Chondrocyte (in vitro differentiated cells): ENCODE measurements around the gene COLQ. TPM values are rescaled to one million over a fixed set of nuclear protein-coding genes. Genes with fewer than 3 reads are reported as not detected.
"Not testable (repeated sequence)": the region's sequence is repeated elsewhere in the genome, so short reads cannot be mapped to it uniquely, and the experiment has no call there.

Experiments used
- DNase-seq: peaks from one replicate; pipeline ENCODE4 v3.0.0; 2021; ENCODE audit warnings: mixed read lengths, low spot score
- H3K27ac Mint-ChIP-seq: one replicate; pipeline ENCODE4 v1.8.0; 2021; ENCODE audit warnings: mild to moderate bottlenecking, moderate library complexity, mixed read lengths; ENCODE audit not compliant: unreplicated experiment
- H3K27me3 Mint-ChIP-seq: 2 replicates; pipeline ENCODE4 v1.8.0; 2021; ENCODE audit warnings: low read depth, mixed read lengths
- H3K36me3 Mint-ChIP-seq: 2 replicates; pipeline ENCODE4 v1.8.0; 2021; ENCODE audit warnings: low read depth, mixed read lengths
- H3K4me1 Mint-ChIP-seq: 2 replicates; pipeline ENCODE4 v1.8.0; 2021; ENCODE audit warnings: low read depth, mild to moderate bottlenecking, mixed read lengths
- H3K4me3 Mint-ChIP-seq: one replicate; pipeline ENCODE4 v1.8.0; 2021; ENCODE audit warnings: mild to moderate bottlenecking, moderate library complexity, mixed read lengths; ENCODE audit not compliant: unreplicated experiment
- H3K9me3 Mint-ChIP-seq: 2 replicates; pipeline ENCODE4 v1.8.0; 2021; ENCODE audit warnings: low read depth, mixed read lengths
- total RNA-seq: library from RNA; stranded (reverse); gene quantifications from 3 replicates; pipeline ENCODE4 v1.2.1, GENCODE V29; 2021
- TF ChIP-seq, protein P1 (sequence below): fragments of 200-600 bp; sonication (generic); IDR thresholded peaks from 2 replicates; pipeline ENCODE4 v1.5.0; 2021; ENCODE audit warnings: antibody characterized with exemption, mild to moderate bottlenecking, moderate library complexity

COLQ gene
- total RNA-seq, 1 donor from 2014 or later: 4.2 TPM

DNA sequence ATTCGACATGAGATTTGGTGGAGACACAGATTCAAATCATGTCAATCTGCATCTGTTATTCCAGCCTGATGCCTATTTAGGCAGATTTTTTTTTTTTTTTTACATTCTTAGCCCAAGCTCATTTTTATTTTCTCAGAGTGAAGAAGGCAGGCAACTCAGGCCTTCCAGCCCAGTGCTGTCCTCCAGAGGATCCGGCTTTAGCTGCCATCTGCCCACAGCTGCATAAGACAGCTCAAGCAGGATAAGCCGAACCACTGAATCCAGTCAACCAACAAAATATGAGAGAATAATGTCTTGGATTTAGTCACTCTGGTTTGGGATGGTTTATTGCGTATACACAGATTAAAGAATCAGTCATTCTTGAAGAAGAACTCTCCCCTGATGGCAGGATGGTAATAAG, 19.9 kb upstream of the COLQ start:
- Mint-ChIP-seq H3K4me3 (no peak overlapping the region), H3K27ac (no peak overlapping the region), H3K27me3 (no peaks in the 10 kb centered on the region), H3K36me3 (peaks cover 2% of the 10 kb centered on the region), H3K9me3 (peaks cover 6% of the 10 kb centered on the region), H3K4me1 (peaks cover 3% of the 10 kb centered on the region)
- TF ChIP-seq, protein P1, sequence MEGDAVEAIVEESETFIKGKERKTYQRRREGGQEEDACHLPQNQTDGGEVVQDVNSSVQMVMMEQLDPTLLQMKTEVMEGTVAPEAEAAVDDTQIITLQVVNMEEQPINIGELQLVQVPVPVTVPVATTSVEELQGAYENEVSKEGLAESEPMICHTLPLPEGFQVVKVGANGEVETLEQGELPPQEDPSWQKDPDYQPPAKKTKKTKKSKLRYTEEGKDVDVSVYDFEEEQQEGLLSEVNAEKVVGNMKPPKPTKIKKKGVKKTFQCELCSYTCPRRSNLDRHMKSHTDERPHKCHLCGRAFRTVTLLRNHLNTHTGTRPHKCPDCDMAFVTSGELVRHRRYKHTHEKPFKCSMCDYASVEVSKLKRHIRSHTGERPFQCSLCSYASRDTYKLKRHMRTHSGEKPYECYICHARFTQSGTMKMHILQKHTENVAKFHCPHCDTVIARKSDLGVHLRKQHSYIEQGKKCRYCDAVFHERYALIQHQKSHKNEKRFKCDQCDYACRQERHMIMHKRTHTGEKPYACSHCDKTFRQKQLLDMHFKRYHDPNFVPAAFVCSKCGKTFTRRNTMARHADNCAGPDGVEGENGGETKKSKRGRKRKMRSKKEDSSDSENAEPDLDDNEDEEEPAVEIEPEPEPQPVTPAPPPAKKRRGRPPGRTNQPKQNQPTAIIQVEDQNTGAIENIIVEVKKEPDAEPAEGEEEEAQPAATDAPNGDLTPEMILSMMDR: no peak
- DNase-seq: no peak

DNA sequence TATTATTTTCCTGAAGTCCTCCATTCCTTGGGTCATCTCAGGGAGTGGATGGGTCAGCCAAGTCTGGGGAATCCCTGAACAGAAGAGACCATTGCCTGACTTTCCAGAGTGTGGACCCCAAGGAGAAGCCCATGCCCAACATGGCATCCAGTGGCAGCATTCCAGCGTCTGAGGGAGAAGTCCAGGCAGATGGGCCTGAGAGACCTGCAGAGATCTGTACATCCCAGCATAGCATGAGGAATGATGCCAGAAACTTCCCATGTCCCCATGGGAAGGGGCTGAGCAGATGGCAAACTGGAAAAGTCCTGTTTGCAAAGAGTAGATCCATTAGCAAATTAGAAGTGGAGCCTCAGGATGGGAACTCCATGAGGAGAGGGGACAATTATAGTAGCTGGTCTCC, 17.6 kb upstream of the COLQ start:
- H3K27ac Mint-ChIP-seq: no peak overlapping the region
- TF ChIP-seq, protein P1: no peak
- no peaks in the 10 kb centered on the region for H3K9me3 Mint-ChIP-seq
- H3K36me3 Mint-ChIP-seq: peaks cover 2% of the 10 kb centered on the region
- DNase-seq: no peak
- no peak overlapping the region for H3K4me3 Mint-ChIP-seq
- peaks cover 3% of the 10 kb centered on the region for H3K4me1 Mint-ChIP-seq
- no peaks in the 10 kb centered on the region for H3K27me3 Mint-ChIP-seq

DNA sequence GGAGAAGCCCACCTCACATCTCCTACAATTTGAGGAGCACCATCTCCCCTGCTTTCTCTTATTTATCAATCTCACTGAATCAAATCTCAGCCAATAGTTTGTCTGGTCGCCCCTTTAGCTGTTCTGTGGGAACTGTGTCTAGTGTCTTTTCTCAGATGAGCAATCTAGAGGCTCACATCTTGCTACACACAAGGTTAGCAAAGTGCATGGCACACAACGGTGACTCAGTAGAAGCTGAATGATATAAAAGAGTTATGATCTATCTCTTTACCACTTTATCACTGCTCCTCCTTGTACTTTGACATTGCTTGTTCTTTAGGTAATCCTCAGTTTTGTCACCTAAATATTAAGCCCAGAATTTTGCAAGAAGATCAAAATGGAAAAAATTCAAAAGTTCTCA, 16.8 kb upstream of the COLQ start:
- H3K27ac Mint-ChIP-seq: no peak overlapping the region
- no peaks in the 10 kb centered on the region for H3K27me3 Mint-ChIP-seq
- no peak for DNase-seq
- H3K4me3 Mint-ChIP-seq: no peak overlapping the region
- TF ChIP-seq, protein P1: no peak
- H3K36me3 Mint-ChIP-seq: peaks cover 2% of the 10 kb centered on the region
- H3K9me3 Mint-ChIP-seq: no peaks in the 10 kb centered on the region
- H3K4me1 Mint-ChIP-seq: peaks cover 3% of the 10 kb centered on the region

DNA sequence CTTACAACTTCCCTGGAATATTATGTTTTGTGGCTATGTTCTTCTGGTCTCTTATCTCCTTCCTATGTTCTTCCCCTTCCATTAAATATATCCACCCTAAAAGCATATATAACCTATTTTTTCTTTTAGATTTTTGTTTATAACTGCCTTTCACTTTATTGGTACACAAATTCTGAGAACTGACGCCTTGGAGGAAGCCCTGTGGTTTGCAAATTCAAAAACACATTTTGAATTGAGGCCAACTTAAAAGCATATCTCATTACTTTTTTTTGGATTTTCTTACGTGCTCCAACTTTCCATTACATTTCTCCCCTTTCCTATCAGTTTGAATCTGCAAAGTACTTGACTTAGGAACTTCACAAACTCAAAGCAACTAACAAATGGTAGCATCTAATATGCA, 15.3 kb upstream of the COLQ start:
- Mint-ChIP-seq H3K27ac (no peak overlapping the region), H3K4me3 (no peak overlapping the region), H3K9me3 (no peaks in the 10 kb centered on the region), H3K27me3 (no peaks in the 10 kb centered on the region), H3K4me1 (no peaks in the 10 kb centered on the region), H3K36me3 (peaks cover 2% of the 10 kb centered on the region)
- TF ChIP-seq, protein P1: no peak
- no peak for DNase-seq

DNA sequence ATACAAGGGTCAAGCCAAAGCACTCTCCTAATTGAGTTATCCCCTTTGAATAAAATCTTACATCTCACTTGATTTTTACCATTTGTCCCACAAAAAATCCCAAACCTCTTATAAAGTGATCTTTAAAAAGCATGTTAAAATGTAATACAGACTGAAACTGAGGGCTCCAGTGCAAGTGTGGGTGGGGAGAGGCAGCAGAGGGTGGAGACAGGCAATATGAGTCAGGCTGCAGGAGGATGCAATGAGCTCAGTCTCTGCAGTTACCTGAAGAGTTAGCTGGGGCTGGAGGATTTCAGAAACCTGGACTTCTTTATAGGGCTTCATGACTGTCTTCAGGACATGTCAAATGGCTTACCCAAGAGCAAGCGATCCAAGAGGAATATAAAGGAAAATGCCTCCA, 14.2 kb upstream of the COLQ start:
- H3K36me3 Mint-ChIP-seq: peaks cover 2% of the 10 kb centered on the region

DNA sequence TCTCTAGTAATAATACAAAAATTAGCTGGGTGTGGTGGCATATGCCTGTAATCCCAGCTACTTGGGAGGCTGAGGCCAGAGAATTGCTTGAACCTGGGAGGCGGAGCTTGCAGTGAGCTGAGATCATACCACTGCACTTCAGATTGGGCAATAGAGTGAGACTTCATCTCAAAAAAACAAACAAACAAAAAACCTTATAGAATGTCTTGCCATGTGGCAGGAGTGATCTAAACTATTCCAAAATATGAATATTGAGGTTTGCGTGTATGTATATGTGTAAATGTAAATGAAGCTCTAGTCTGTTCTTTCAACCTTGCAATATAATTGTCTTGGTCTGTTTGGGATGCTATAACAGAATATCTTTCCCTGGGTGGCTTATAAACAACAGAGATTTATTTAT, 11.1 kb upstream of the COLQ start:
- not testable (repeated sequence) for H3K4me1 Mint-ChIP-seq, H3K27me3 Mint-ChIP-seq, H3K36me3 Mint-ChIP-seq, H3K27ac Mint-ChIP-seq, H3K9me3 Mint-ChIP-seq, DNase-seq, H3K4me3 Mint-ChIP-seq

More for the DNA sequence above, 14.2 kb upstream of the COLQ start:
- no peak overlapping the region for H3K4me3 Mint-ChIP-seq
- no peaks in the 10 kb centered on the region for H3K27me3 Mint-ChIP-seq
- no peak overlapping the region for H3K27ac Mint-ChIP-seq
- H3K9me3 Mint-ChIP-seq: no peaks in the 10 kb centered on the region
- TF ChIP-seq, protein P1: no peak
- no peaks in the 10 kb centered on the region for H3K4me1 Mint-ChIP-seq
- DNase-seq: no peak
